Upper lobe of left lung (tissue), 4 donors: ENCODE results near the gene TBC1D23.

Experiments used
- EP300 ChIP-seq, 4 donors: sonication (generic); formaldehyde crosslinking; IDR thresholded peaks; one replicate each; pipeline ENCODE4 v1.5.1; 2017; ENCODE audit warnings: antibody characterized with exemption in 4 of 4, control low read depth in 2 of 4
- POLR2A ChIP-seq, 4 donors: fragments of 450-650 bp; IDR thresholded peaks; one replicate each; pipeline ENCODE4 v1.5.1; 2016 to 2017; ENCODE audit warnings: antibody characterized with exemption in 4 of 4, mild to moderate bottlenecking in 2 of 4
- POLR2AphosphoS5 ChIP-seq, 2 donors: sonication (generic); formaldehyde crosslinking; IDR thresholded peaks; one replicate each; pipeline ENCODE4 v1.5.1; 2017; ENCODE audit warnings: antibody characterized with exemption in 2 of 2
- TF ChIP-seq, protein P1 (sequence below), 6 experiments: fragments of 450-650 bp in 4 of 6; fragments of 200-600 bp in 2 of 6; sonication (generic) in 2 of 6; IDR thresholded peaks; one replicate each; pipeline ENCODE4 v1.5.1; 2016 to 2019; ENCODE audit warnings: antibody characterized with exemption in 6 of 6

GRCh38 chr3:100261485-100261903, 702 bp downstream of the TBC1D23 start:
- TF ChIP-seq, protein P1, sequence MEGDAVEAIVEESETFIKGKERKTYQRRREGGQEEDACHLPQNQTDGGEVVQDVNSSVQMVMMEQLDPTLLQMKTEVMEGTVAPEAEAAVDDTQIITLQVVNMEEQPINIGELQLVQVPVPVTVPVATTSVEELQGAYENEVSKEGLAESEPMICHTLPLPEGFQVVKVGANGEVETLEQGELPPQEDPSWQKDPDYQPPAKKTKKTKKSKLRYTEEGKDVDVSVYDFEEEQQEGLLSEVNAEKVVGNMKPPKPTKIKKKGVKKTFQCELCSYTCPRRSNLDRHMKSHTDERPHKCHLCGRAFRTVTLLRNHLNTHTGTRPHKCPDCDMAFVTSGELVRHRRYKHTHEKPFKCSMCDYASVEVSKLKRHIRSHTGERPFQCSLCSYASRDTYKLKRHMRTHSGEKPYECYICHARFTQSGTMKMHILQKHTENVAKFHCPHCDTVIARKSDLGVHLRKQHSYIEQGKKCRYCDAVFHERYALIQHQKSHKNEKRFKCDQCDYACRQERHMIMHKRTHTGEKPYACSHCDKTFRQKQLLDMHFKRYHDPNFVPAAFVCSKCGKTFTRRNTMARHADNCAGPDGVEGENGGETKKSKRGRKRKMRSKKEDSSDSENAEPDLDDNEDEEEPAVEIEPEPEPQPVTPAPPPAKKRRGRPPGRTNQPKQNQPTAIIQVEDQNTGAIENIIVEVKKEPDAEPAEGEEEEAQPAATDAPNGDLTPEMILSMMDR (IDR thresholded peaks at IDR 0.05), result no peak
- TF ChIP-seq POLR2A (IDR thresholded peaks at IDR 0.05) (no peak), EP300 (IDR thresholded peaks at IDR 0.05) (no peak), POLR2AphosphoS5 (IDR thresholded peaks at IDR 0.05) (no peak)
